ENCODE data around the gene ADRA1B.

GRCh38 chr5:160009591-160009989, 93.3 kb downstream of the ADRA1B start:
- TF ChIP-seq EZH2 (IDR thresholded peaks at IDR 0.05; ENCODE audit: borderline replicate concordance, low read length) (no peak), CTCF (conservative IDR thresholded peaks at IDR 0.05 in 1 of 2, IDR thresholded peaks at IDR 0.05 in 1 of 2; ENCODE audit: extremely low read depth in 1 of 2, insufficient read depth in 1 of 2, low read depth in 1 of 2, low read length in 2 of 2) (no peak)
